Liver (tissue), 3 donors: Measurements from ENCODE around the gene PFKFB3.

Experiments
- CTCF ChIP-seq: fragments of 150-350 bp; IDR thresholded peaks from 2 replicates; pipeline ENCODE4 v1.5.1; 2017; ENCODE audit warnings: improper control_type of control experiment, low read depth, low read length; ENCODE audit not compliant: missing input control
- FOXA1 ChIP-seq: IDR thresholded peaks from 2 replicates; pipeline ENCODE4 v1.6.1; 2016; ENCODE audit warnings: antibody characterized with exemption
- FOXA2 ChIP-seq: IDR thresholded peaks from 2 replicates; pipeline ENCODE4 v1.6.1; 2016; ENCODE audit warnings: antibody characterized with exemption
- GABPA ChIP-seq, 2 donors: IDR thresholded peaks in 1 of 2; conservative IDR thresholded peaks in 1 of 2; 2 replicates each; pipeline ENCODE4 v1.6.1; 2016; ENCODE audit warnings: antibody characterized with exemption in 2 of 2, mild to moderate bottlenecking in 1 of 2, moderate library complexity in 1 of 2
- HNF4A ChIP-seq, 2 donors: conservative IDR thresholded peaks; 2 replicates each; pipeline ENCODE4 v1.6.1; 2016; ENCODE audit warnings: antibody characterized with exemption in 2 of 2, mild to moderate bottlenecking in 2 of 2
- MAX ChIP-seq: IDR thresholded peaks from 2 replicates; pipeline ENCODE4 v1.6.1; 2016; ENCODE audit warnings: antibody characterized with exemption
- REST ChIP-seq: IDR thresholded peaks from 2 replicates; pipeline ENCODE4 v1.6.1; 2016; ENCODE audit warnings: antibody characterized with exemption, mild to moderate bottlenecking
- TAF1 ChIP-seq: conservative IDR thresholded peaks from 2 replicates; pipeline ENCODE4 v1.6.1; 2016; ENCODE audit warnings: antibody characterized with exemption, mild to moderate bottlenecking
- YY1 ChIP-seq: IDR thresholded peaks from 2 replicates; pipeline ENCODE4 v1.6.1; 2016; ENCODE audit warnings: antibody characterized with exemption, mild to moderate bottlenecking
- TF ChIP-seq, protein P1 (sequence below): IDR thresholded peaks from 2 replicates; pipeline ENCODE4 v1.6.1; 2016; ENCODE audit warnings: antibody characterized with exemption
- donor health status: healthy.
- donor health status: healthy.

DNA sequence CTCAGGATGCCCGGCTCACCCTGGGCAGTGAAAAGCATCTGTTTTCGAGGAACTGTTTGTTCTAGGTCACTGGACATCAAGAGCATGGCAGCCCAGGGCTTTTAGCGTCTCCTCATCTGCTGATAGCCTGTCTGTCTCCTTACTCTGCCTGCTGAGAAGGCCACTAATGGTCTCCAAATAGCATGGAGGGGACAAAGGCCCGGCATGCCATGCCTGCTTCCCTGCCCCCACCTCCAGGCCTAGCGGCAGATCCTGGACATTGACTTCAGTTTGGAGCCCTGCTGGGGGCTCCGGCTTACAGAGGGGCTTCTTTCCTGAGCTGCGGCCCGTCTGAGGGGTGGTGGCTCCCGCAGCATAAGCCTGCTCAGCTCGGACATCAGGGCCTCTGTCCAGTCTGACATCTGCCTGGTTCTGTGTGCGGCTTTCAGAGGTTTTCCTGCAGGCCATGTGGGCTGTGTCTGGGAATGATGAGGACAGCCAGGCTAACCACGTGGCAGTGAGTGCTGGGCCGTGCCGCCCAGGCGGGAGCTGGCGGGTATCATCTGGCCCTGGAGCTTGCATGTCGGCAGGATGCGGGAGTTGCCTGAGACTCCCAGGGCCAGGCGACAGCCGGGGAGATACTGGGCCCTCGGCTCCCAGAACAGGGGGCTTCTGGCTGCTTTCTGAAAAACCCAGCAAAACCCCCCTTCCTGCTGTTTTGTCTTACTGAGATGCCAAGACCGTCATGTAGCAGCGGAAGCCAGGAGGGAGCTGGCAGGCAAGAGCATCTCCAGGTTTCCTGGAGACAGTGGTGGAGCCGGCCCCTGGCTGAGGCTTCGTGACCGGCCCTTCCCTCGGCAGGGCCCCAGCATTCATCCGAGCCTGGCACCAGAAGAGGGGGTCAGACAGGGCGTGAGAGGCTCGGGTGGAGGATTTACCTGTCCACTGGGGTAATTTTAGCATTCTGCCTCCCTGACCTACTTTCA lies 9.2 kb downstream of the PFKFB3 start:
- TF ChIP-seq CTCF (no peak), GABPA (IDR thresholded peaks at IDR 0.05 in 1 of 2, conservative IDR thresholded peaks at IDR 0.05 in 1 of 2) (no peak), REST (no peak), FOXA2 (no peak), MAX (no peak), HNF4A (conservative IDR thresholded peaks at IDR 0.05) (no peak), YY1 (no peak), TAF1 (no peak), FOXA1 (no peak)
- TF ChIP-seq, protein P1, sequence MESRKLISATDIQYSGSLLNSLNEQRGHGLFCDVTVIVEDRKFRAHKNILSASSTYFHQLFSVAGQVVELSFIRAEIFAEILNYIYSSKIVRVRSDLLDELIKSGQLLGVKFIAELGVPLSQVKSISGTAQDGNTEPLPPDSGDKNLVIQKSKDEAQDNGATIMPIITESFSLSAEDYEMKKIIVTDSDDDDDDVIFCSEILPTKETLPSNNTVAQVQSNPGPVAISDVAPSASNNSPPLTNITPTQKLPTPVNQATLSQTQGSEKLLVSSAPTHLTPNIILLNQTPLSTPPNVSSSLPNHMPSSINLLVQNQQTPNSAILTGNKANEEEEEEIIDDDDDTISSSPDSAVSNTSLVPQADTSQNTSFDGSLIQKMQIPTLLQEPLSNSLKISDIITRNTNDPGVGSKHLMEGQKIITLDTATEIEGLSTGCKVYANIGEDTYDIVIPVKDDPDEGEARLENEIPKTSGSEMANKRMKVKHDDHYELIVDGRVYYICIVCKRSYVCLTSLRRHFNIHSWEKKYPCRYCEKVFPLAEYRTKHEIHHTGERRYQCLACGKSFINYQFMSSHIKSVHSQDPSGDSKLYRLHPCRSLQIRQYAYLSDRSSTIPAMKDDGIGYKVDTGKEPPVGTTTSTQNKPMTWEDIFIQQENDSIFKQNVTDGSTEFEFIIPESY, result no peak
